ENCODE data around the gene ZBED4.

Gene ZBED4

DNA sequence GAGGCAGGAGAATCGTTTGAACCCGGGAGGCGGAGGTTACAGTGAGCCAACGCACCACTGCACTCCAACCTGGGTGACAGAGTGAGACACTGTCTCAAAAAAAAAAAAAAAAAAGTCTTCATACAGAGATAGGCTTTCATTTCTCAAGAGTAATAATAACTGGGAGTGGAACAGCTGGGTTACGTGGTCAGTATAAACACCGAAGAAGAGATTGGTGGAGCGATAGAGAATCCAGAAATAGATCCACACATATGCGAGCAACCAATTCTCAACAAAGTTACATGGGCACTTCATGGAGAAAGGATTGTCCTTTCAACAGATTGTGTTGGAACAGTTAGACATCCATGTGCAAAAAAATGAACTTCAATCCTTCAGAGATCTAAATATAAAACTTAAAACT, 24.6 kb downstream of the ZBED4 start:
- DNase-seq (ENCODE audit: low spot score in 2 of 2), result no peak
- H3K4me3 Mint-ChIP-seq, result no peak overlapping the region
- no peak for ATAC-seq
- no peak overlapping the region for H3K27ac Mint-ChIP-seq
- H3K4me1 Mint-ChIP-seq, result peaks cover 49% of the 10 kb centered on the region
- no peaks in the 10 kb centered on the region for H3K9me3 Mint-ChIP-seq
- H3K36me3 Mint-ChIP-seq, result peaks cover 48% of the 10 kb centered on the region

GRCh38 chr22:49879871-49880270, 26.2 kb downstream of the ZBED4 start:
- Mint-ChIP-seq H3K36me3 (peaks cover 48% of the 10 kb centered on the region), H3K9me3 (no peaks in the 10 kb centered on the region), H3K4me1 (peaks cover 52% of the 10 kb centered on the region), H3K4me3 (peak overlapping the region; percentile 67), H3K27ac (peak overlapping the region; percentile 79)
- no peak for DNase-seq (ENCODE audit: low spot score in 2 of 2)
- ATAC-seq, result no peak

GRCh38 chr22:49880281-49880680, 26.6 kb downstream of the ZBED4 start:
- peak; percentile 86 for ATAC-seq
- H3K36me3 Mint-ChIP-seq, result peaks cover 49% of the 10 kb centered on the region
- peaks cover 52% of the 10 kb centered on the region for H3K4me1 Mint-ChIP-seq
- no peaks in the 10 kb centered on the region for H3K9me3 Mint-ChIP-seq
- peak overlapping the region; percentile 67 for H3K4me3 Mint-ChIP-seq
- DNase-seq (ENCODE audit: low spot score in 2 of 2), result peak in 1 of 2 donors; percentile 63
- peak overlapping the region; percentile 79 for H3K27ac Mint-ChIP-seq

GRCh38 chr22:49881856-49882255, 28.2 kb downstream of the ZBED4 start:
- peaks cover 45% of the 10 kb centered on the region for H3K4me1 Mint-ChIP-seq
- DNase-seq (ENCODE audit: low spot score in 2 of 2) (no peak), ATAC-seq (no peak)
- H3K9me3 Mint-ChIP-seq, result no peaks in the 10 kb centered on the region
- H3K36me3 Mint-ChIP-seq, result peaks cover 55% of the 10 kb centered on the region
- H3K4me3 Mint-ChIP-seq, result peak overlapping the region; percentile 8
- H3K27ac Mint-ChIP-seq, result no peak overlapping the region

- DNase-seq (ENCODE audit: low spot score in 2 of 2), result no peak
- no peak for ATAC-seq
- Mint-ChIP-seq H3K9me3 (no peaks in the 10 kb centered on the region), H3K27ac (no peak overlapping the region), H3K36me3 (peaks cover 58% of the 10 kb centered on the region), H3K4me1 (peaks cover 49% of the 10 kb centered on the region), H3K4me3 (no peak overlapping the region)
These were observed 29.1 kb downstream of the ZBED4 start for GRCh38 chr22:49882519-49883293.

- Mint-ChIP-seq H3K9me3 (no peaks in the 10 kb centered on the region), H3K36me3 (peaks cover 57% of the 10 kb centered on the region), H3K4me1 (peaks cover 49% of the 10 kb centered on the region), H3K4me3 (no peak overlapping the region), H3K27ac (no peak overlapping the region)
- no peak for DNase-seq (ENCODE audit: low spot score in 2 of 2)
- no peak for ATAC-seq
These were observed 29.6 kb downstream of the ZBED4 start for GRCh38 chr22:49883294-49883640.

DNA sequence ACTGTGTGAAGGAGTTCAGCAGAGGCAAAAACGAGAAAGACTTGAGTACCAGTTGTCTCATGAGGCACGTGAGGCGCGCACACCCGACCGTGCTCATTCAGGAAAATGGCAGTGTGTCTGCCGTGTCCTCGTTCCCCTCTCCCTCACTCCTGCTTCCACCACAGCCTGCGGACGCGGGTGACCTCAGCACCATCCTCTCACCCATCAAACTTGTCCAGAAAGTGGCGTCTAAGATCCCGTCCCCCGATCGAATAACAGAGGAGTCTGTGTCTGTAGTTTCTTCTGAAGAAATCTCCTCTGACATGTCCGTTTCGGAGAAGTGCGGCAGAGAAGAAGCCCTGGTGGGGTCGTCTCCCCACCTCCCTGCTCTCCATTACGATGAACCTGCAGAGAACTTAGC, 30.4 kb downstream of the ZBED4 start:
- H3K9me3 Mint-ChIP-seq, result no peaks in the 10 kb centered on the region
- ATAC-seq (no peak), DNase-seq (ENCODE audit: low spot score in 2 of 2) (no peak)
- peaks cover 62% of the 10 kb centered on the region for H3K36me3 Mint-ChIP-seq
- H3K4me3 Mint-ChIP-seq, result no peak overlapping the region
- H3K27ac Mint-ChIP-seq, result no peak overlapping the region
- H3K4me1 Mint-ChIP-seq, result peaks cover 49% of the 10 kb centered on the region

GRCh38 chr22:49884503-49885260, 31.0 kb downstream of the ZBED4 start:
- Mint-ChIP-seq H3K4me1 (peaks cover 49% of the 10 kb centered on the region), H3K4me3 (no peak overlapping the region), H3K27ac (no peak overlapping the region), H3K9me3 (no peaks in the 10 kb centered on the region), H3K36me3 (peaks cover 68% of the 10 kb centered on the region)
- ATAC-seq (no peak), DNase-seq (ENCODE audit: low spot score in 2 of 2) (no peak)

DNA sequence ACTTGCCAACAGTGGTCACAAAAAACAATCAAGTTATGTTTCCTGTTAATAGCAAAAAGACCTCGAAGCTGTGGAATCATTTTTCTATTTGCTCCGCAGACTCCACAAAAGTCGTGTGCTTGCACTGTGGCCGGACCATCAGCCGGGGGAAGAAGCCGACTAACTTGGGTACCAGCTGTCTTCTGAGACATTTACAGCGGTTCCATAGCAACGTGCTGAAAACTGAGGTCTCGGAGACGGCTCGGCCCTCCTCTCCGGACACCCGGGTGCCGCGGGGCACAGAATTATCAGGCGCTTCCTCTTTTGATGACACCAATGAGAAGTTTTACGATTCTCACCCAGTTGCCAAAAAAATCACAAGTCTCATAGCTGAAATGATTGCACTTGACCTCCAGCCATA, 31.6 kb downstream of the ZBED4 start:
- ATAC-seq (no peak), DNase-seq (ENCODE audit: low spot score in 2 of 2) (no peak)
- no peak overlapping the region for H3K27ac Mint-ChIP-seq
- H3K4me1 Mint-ChIP-seq, result peaks cover 44% of the 10 kb centered on the region
- no peak overlapping the region for H3K4me3 Mint-ChIP-seq
- no peaks in the 10 kb centered on the region for H3K9me3 Mint-ChIP-seq
- H3K36me3 Mint-ChIP-seq, result peaks cover 74% of the 10 kb centered on the region

- DNase-seq (ENCODE audit: low spot score in 2 of 2) (no peak), ATAC-seq (no peak)
- Mint-ChIP-seq H3K4me1 (peaks cover 39% of the 10 kb centered on the region), H3K27ac (no peak overlapping the region), H3K4me3 (no peak overlapping the region), H3K9me3 (no peaks in the 10 kb centered on the region), H3K36me3 (peaks cover 80% of the 10 kb centered on the region)
These were observed 32.2 kb downstream of the ZBED4 start for GRCh38 chr22:49885881-49886280.

- ATAC-seq, result no peak
- Mint-ChIP-seq H3K36me3 (peaks cover 86% of the 10 kb centered on the region), H3K27ac (no peak overlapping the region)
These were observed 32.9 kb downstream of the ZBED4 start for GRCh38 chr22:49886346-49887063.

DNA sequence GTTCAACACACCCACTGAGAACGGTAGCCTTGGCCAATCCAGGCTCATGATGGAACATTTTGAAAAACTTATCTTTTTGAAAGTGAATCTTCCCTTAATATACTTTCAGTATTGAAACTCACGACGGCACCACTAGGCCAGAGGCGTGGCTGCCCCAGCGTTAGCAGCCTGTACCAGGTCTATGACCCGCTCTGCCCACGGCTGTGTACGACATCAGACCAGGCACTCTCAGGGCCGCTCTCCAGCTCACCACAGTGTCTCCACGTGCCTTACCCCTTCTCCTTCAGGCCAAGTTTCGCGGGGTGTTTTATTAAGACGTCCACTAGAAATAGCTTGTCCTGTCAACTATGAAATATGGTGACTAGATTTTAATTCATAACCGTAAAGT, 33.4 kb downstream of the ZBED4 start:
- Mint-ChIP-seq H3K9me3 (no peaks in the 10 kb centered on the region), H3K4me1 (peaks cover 31% of the 10 kb centered on the region), H3K4me3 (no peak overlapping the region), H3K27ac (no peak overlapping the region), H3K36me3 (peaks cover 92% of the 10 kb centered on the region)
- DNase-seq (ENCODE audit: low spot score in 2 of 2) (no peak), ATAC-seq (no peak)

More at GRCh38 chr22:49886346-49887063, 32.9 kb downstream of the ZBED4 start:
- Mint-ChIP-seq H3K4me3 (no peak overlapping the region), H3K4me1 (peaks cover 37% of the 10 kb centered on the region), H3K9me3 (no peaks in the 10 kb centered on the region)
- no peak for DNase-seq (ENCODE audit: low spot score in 2 of 2)

GRCh38 chr22:49887702-49888101, 34.1 kb downstream of the ZBED4 start:
- no peak for DNase-seq (ENCODE audit: low spot score in 2 of 2)
- H3K4me1 Mint-ChIP-seq, result peaks cover 25% of the 10 kb centered on the region
- no peak for ATAC-seq
- no peaks in the 10 kb centered on the region for H3K9me3 Mint-ChIP-seq
- H3K36me3 Mint-ChIP-seq, result peaks cover 95% of the 10 kb centered on the region
- no peak overlapping the region for H3K4me3 Mint-ChIP-seq
- no peak overlapping the region for H3K27ac Mint-ChIP-seq

DNA sequence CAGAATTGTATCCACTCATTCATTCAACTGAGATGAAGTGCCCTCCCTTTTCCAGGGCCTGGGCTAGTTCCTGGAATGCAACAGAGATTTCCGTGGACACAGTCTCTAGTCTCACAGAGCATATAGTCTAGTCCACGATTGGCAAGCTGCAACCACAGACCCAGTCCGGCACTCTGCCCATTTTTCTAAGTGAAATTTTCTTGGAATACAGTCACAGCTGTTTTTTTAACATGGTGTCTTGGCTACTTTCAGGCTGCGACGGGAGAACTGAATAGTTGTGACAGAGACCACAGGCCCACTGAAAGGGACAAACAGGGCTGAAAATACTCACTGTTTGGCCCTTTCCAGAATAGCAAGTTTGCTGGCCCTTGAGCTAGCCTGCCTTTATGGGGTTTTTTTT, 35.4 kb downstream of the ZBED4 start:
- Mint-ChIP-seq H3K4me1 (peaks cover 11% of the 10 kb centered on the region), H3K9me3 (no peaks in the 10 kb centered on the region), H3K36me3 (peaks cover 81% of the 10 kb centered on the region), H3K4me3 (no peak overlapping the region), H3K27ac (no peak overlapping the region)
- no peak for DNase-seq (ENCODE audit: low spot score in 2 of 2)
- ATAC-seq, result no peak

GRCh38 chr22:49892226-49892899, 38.7 kb downstream of the ZBED4 start:
- DNase-seq (ENCODE audit: low spot score in 2 of 2) (no peak), ATAC-seq (no peak)
- Mint-ChIP-seq H3K4me3 (no peak overlapping the region), H3K9me3 (no peaks in the 10 kb centered on the region), H3K27ac (no peak overlapping the region), H3K36me3 (peaks cover 66% of the 10 kb centered on the region), H3K4me1 (peaks cover 7% of the 10 kb centered on the region)
